B cell (primary cell): Measurements from ENCODE around the gene MOXD1. TPM values are rescaled to one million over a fixed set of nuclear protein-coding genes. Genes with fewer than 3 reads are reported as not detected.
"Not testable (repeated sequence)": the region's sequence is repeated elsewhere in the genome, so short reads cannot be mapped to it uniquely, and the experiment has no call there.

Experiments used
- ATAC-seq: fragments of 200-7000 bp; cut with Tn5 transposase; one replicate; pipeline ENCODE4 v1.10.0; 2021; ENCODE audit warnings: low read depth, mild to moderate bottlenecking, moderate number of reproducible peaks, moderate library complexity
- CTCF ChIA-PET: fragments of 350-600 bp; sonication (Branson Sonifier 250); formaldehyde crosslinking; loops from one replicate; lab custom pipeline; 2021; ENCODE audit warnings: antibody characterized with exemption, inconsistent platforms; lab: Charles Lee
- POLR2A ChIA-PET: fragments of 350-600 bp; sonication (Branson Sonifier 250); formaldehyde crosslinking; loops from one replicate; lab custom pipeline; 2021; ENCODE audit warnings: antibody characterized with exemption; lab: Charles Lee
- DNase-seq: peaks from one replicate; pipeline ENCODE4 v3.0.0; 2013
- H2AFZ ChIP-seq: 2 replicates; pipeline ENCODE4 v1.6.1; 2012; ENCODE audit warnings: mild to moderate bottlenecking, low read depth, low read length; ENCODE audit not compliant: insufficient read depth, poor library complexity, severe bottlenecking
- H3K27ac ChIP-seq, 2 donors: 1 replicate in 1 of 2; 2 replicates in 1 of 2; pipeline ENCODE4 v1.5.1; 2012 to 2013; ENCODE audit warnings: low read length in 2 of 2, mild to moderate bottlenecking in 2 of 2, moderate library complexity in 1 of 2
- H3K27me3 ChIP-seq, 4 experiments: fragments of 200-600 bp in 1 of 4; sonication (generic) in 1 of 4; replicated peaks in 1 of 4; 1 replicate in 2 of 4; 2 replicates in 2 of 4; pipeline versions ENCODE4 v1.6.1 to v1.7.0; 2013 to 2016; ENCODE audit warnings: low read length in 3 of 4, mild to moderate bottlenecking in 2 of 4, mixed read lengths in 1 of 4, moderate library complexity in 1 of 4; ENCODE audit not compliant: insufficient read depth in 4 of 4, control insufficient read depth in 3 of 4; ENCODE audit errors: control extremely low read depth in 1 of 4
- H3K36me3 ChIP-seq, 2 experiments: replicated peaks in 1 of 2; 1 replicate in 1 of 2; 2 replicates in 1 of 2; pipeline versions ENCODE4 v1.6.1 to v1.7.1; 2013; ENCODE audit warnings: low read length in 1 of 2; ENCODE audit not compliant: insufficient read depth in 2 of 2, control insufficient read depth in 1 of 2; ENCODE audit errors: control extremely low read depth in 1 of 2, extremely low read depth in 1 of 2
- H3K4me1 ChIP-seq, 2 donors: fragments of 200-600 bp in 1 of 2; sonication (generic) in 1 of 2; 1 replicate in 1 of 2; 2 replicates in 1 of 2; pipeline versions ENCODE4 v1.5.1 to v1.6.1; 2013 to 2017; ENCODE audit warnings: low read length in 2 of 2; ENCODE audit not compliant: control insufficient read depth in 2 of 2, insufficient read depth in 2 of 2
- H3K4me2 ChIP-seq: replicated peaks from 2 replicates; pipeline ENCODE3; 2012; ENCODE audit warnings: mild to moderate bottlenecking, low read depth, low read length; ENCODE audit not compliant: poor library complexity, severe bottlenecking
- H3K4me3 ChIP-seq, 5 experiments: fragments of 200-600 bp in 1 of 5; sonication (generic) in 1 of 5; 1 replicate in 3 of 5; 2 replicates in 2 of 5; pipeline versions ENCODE4 v1.5.1 to v1.7.0; 2011 to 2016; ENCODE audit warnings: low read length in 4 of 5, mild to moderate bottlenecking in 4 of 5, low read depth in 2 of 5, control low read depth in 1 of 5, moderate library complexity in 1 of 5; ENCODE audit not compliant: insufficient read depth in 1 of 5; ENCODE audit errors: control extremely low read depth in 1 of 5, extremely low read depth in 1 of 5
- H3K79me2 ChIP-seq: fragments of 200-600 bp; sonication (generic); one replicate; pipeline ENCODE4 v1.6.0; 2016; ENCODE audit warnings: low read length; ENCODE audit not compliant: control insufficient read depth, insufficient read depth
- H3K9ac ChIP-seq: fragments of 200-600 bp; sonication (generic); 2 replicates; pipeline ENCODE4 v1.6.1; 2017; ENCODE audit warnings: mild to moderate bottlenecking, low read length, moderate library complexity
- H3K9me3 ChIP-seq, 3 donors: one replicate each; pipeline versions ENCODE4 v1.6.1 to v1.7.1; 2013; ENCODE audit warnings: low read length in 2 of 3; ENCODE audit not compliant: control insufficient read depth in 2 of 3, insufficient read depth in 1 of 3; ENCODE audit errors: control extremely low read depth in 1 of 3
- H4K20me1 ChIP-seq: 2 replicates; pipeline ENCODE4 v1.6.0; 2012; ENCODE audit warnings: mild to moderate bottlenecking, low read length; ENCODE audit not compliant: insufficient read depth, control insufficient read depth, poor library complexity, severe bottlenecking
- H3K27ac Mint-ChIP-seq: one replicate; pipeline ENCODE4 v1.8.0; 2021; ENCODE audit warnings: mixed read lengths
- H3K27me3 Mint-ChIP-seq: one replicate; pipeline ENCODE4 v1.8.0; 2021; ENCODE audit warnings: mixed read lengths
- H3K4me1 Mint-ChIP-seq: one replicate; pipeline ENCODE4 v1.8.0; 2021; ENCODE audit warnings: mixed read lengths
- H3K4me3 Mint-ChIP-seq: one replicate; pipeline ENCODE4 v1.8.0; 2021; ENCODE audit warnings: mixed read lengths
- H3K9me3 Mint-ChIP-seq: one replicate; pipeline ENCODE4 v1.8.0; 2022; ENCODE audit warnings: mixed read lengths; ENCODE audit not compliant: insufficient read depth
- EZH2 ChIP-seq: IDR thresholded peaks from 2 replicates; pipeline ENCODE4 v1.6.1; 2012; ENCODE audit warnings: borderline replicate concordance, low read depth, mild to moderate bottlenecking, moderate library complexity, low read length; ENCODE audit not compliant: insufficient read depth, poor library complexity, severe bottlenecking
- WGBS: methylation state at CpG from one replicate; pipeline ENCODE4 v1.1.5; 2013; ENCODE audit warnings: missing lambda C conversion rate; ENCODE audit not compliant: insufficient coverage; 5-methylcytosine and 5-hydroxymethylcytosine counted together
- intact Hi-C: fragments of 100-400 bp; cut with micrococcal nuclease; formaldehyde crosslinking; loops from one replicate; pipeline ENCODE4 v1.10.0; 2022
- polyA plus RNA-seq: library from polyadenylated mRNA; depleted of rRNA; stranded (reverse); fragments of >200 nt; gene quantifications from 2 replicates; pipeline ENCODE4 v1.2.3, GENCODE V29; 2012
- total RNA-seq, 2 donors: library from RNA; stranded (reverse); fragments of 120-200 nt in 1 of 2; gene quantifications; 1 replicate in 1 of 2; 2 replicates in 1 of 2; pipeline versions ENCODE4 v1.2.3 to v1.2.4, GENCODE V29; 2013 to 2022
- TF ChIP-seq, protein P1 (sequence below): fragments of 200-600 bp; IDR thresholded peaks from one replicate; pipeline ENCODE4 v1.8.0; 2022; ENCODE audit warnings: antibody characterized with exemption, mild to moderate bottlenecking

Gene MOXD1
- total and polyA plus RNA-seq, 2 donors (not counting 1 experiment from before 2014, with no cell fraction given), result 1.5 to 7.0 TPM

DNA sequence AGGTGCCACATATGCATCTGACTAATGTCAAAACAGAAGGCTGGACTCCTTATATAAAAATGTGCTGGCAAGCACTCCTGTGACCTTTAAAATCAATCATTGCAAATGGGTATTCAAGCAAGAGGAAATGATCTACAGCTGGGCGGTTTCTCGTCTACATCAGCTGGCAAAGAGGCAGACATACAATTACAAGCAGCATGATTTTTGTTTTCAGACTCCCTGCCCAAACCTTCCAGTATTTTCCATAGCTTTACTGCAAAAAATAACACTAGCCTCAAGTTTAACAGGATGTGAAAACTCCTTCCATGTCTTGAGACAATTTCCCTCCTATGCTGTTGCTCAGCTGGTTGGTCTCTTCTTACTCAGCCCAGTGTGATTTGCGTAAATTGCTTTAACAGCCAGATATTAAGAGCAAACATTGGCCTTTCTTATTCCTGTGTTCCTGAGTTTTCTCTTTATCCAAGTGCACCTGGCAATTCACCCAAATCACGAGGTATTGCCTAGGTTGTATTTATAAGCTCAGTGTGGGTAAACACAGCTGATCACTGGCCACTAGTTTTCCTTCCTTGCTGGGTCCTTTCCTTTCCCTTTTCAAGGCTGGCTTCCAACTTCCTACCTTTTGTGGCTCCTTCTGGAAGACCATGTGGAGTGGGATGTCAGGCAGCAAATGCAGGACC lies 130.4 kb downstream of the MOXD1 start:
- H3K4me3 ChIP-seq, result no peak overlapping the region
- Mint-ChIP-seq H3K4me3 (no peak overlapping the region), H3K4me1 (peaks cover 30% of the 10 kb centered on the region), H3K27me3 (peaks cover 4% of the 10 kb centered on the region), H3K9me3 (no peaks in the 10 kb centered on the region), H3K27ac (no peak overlapping the region)
- H3K9ac ChIP-seq, result no peak overlapping the region
- H3K27ac ChIP-seq, result no peak overlapping the region
- no peaks in the 10 kb centered on the region for H4K20me1 ChIP-seq
- H3K9me3 ChIP-seq, result no peaks in the 10 kb centered on the region
- POLR2A ChIA-PET, result no interaction called here
- TF ChIP-seq, protein P1, sequence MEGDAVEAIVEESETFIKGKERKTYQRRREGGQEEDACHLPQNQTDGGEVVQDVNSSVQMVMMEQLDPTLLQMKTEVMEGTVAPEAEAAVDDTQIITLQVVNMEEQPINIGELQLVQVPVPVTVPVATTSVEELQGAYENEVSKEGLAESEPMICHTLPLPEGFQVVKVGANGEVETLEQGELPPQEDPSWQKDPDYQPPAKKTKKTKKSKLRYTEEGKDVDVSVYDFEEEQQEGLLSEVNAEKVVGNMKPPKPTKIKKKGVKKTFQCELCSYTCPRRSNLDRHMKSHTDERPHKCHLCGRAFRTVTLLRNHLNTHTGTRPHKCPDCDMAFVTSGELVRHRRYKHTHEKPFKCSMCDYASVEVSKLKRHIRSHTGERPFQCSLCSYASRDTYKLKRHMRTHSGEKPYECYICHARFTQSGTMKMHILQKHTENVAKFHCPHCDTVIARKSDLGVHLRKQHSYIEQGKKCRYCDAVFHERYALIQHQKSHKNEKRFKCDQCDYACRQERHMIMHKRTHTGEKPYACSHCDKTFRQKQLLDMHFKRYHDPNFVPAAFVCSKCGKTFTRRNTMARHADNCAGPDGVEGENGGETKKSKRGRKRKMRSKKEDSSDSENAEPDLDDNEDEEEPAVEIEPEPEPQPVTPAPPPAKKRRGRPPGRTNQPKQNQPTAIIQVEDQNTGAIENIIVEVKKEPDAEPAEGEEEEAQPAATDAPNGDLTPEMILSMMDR, result no peak
- no peak for TF ChIP-seq EZH2
- no peaks in the 10 kb centered on the region for H3K27me3 ChIP-seq
- H3K4me1 ChIP-seq, result peaks cover 24 to 29% of the 10 kb centered on the region in 2 donors
- H3K4me2 ChIP-seq, result peak overlapping the region; percentile 2
- WGBS, result 34% methylated on average over 3 of the region's 4 CpGs
- H3K79me2 ChIP-seq, result no peaks in the 10 kb centered on the region
- no peak for DNase-seq
- H2AFZ ChIP-seq, result no peak overlapping the region
- no peak for ATAC-seq
- no peaks in the 10 kb centered on the region for H3K36me3 ChIP-seq
- CTCF ChIA-PET, result interaction anchor here (0.6 to 6.4 kb wide), 5 partner anchors 9 to 552 kb away, joined by 3 to 83 read pairs (median 4); no protein-coding TSS in a partner anchor
- intact Hi-C loops, result no loop called here

DNA sequence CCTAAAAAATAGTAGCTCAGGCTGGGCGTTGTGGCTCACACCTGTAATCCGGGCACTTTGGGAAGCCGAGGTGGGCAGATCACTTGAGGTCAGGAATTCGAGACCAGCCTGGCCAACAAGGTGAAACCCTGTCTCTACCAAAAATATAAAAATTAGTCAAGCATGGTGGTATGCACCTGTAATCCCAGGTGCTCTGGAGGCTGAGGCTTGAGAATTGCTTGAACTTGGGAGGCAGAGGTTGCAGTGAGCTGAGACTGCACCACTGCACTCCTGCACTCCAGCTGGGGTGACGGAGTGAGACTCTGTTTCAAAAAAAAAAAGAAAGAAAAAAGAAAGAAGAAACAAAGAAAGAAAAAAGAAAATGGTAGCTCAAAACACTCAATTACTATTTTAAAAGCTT lies 132.6 kb downstream of the MOXD1 start:
- H3K79me2 ChIP-seq, H3K9ac ChIP-seq, POLR2A ChIA-PET, H3K27ac Mint-ChIP-seq, H3K27me3 ChIP-seq, H3K4me3 ChIP-seq, ATAC-seq, H3K27me3 Mint-ChIP-seq, H2AFZ ChIP-seq, H4K20me1 ChIP-seq, DNase-seq, H3K9me3 ChIP-seq, H3K9me3 Mint-ChIP-seq, H3K27ac ChIP-seq, H3K4me3 Mint-ChIP-seq, intact Hi-C loops, H3K36me3 ChIP-seq: not testable (repeated sequence)
- H3K4me1 ChIP-seq, result peaks cover 24 to 29% of the 10 kb centered on the region in 2 donors
- H3K4me1 Mint-ChIP-seq, result peaks cover 30% of the 10 kb centered on the region
- CTCF ChIA-PET, result interaction anchor here (1.0 to 6.4 kb wide), 7 partner anchors 8 to 344 kb away, joined by 3 to 83 read pairs (median 6); no protein-coding TSS in a partner anchor
- 73% methylated on average over 2 of the region's 5 CpGs for WGBS
- H3K4me2 ChIP-seq, result peak overlapping the region; percentile 62
